Astrocyte (in vitro differentiated cells and primary cell): ENCODE data around the gene SRRM4.

ENCODE experiments used
- CTCF ChIP-seq: IDR thresholded peaks from 2 replicates; pipeline ENCODE4 v1.5.1; 2011; ENCODE audit warnings: low read depth, mild to moderate bottlenecking, inconsistent platforms, low read length, moderate library complexity; ENCODE audit not compliant: insufficient read depth
- EZH2 ChIP-seq: IDR thresholded peaks from 2 replicates; pipeline ENCODE4 v1.6.1; 2012; ENCODE audit warnings: mild to moderate bottlenecking, low read length, inconsistent platforms; ENCODE audit not compliant: insufficient read depth

GRCh38 chr12:119181202-119181601 lies 199.9 kb downstream of the SRRM4 start:
- TF ChIP-seq CTCF (no peak), EZH2 (no peak)
